Measurements from ENCODE around the gene VPS9D1. TPM values are rescaled to one million over a fixed set of nuclear protein-coding genes. Genes with fewer than 3 reads are reported as not detected.

VPS9D1 gene
- total RNA-seq, 1 donor from 2014 or later: 17.1 TPM

- Mint-ChIP-seq H3K4me3 (no peak overlapping the region), H3K36me3 (peaks cover 11% of the 10 kb centered on the region), H3K27ac (peak overlapping the region; percentile 72), H3K4me1 (no peaks in the 10 kb centered on the region), H3K27me3 (ENCODE audit: low read depth) (no peaks in the 10 kb centered on the region), H3K9me3 (no peaks in the 10 kb centered on the region)
- TF ChIP-seq CTCF (IDR thresholded peaks at IDR 0.05; ENCODE audit: unreplicated experiment): no peak
- no peak for DNase-seq (ENCODE audit: low spot score in 2 of 2, unreplicated experiment in 2 of 2)
Measured at GRCh38 chr16:89742948-89743347, 22.2 kb upstream of the VPS9D1 start.

- Mint-ChIP-seq H3K4me3 (no peak overlapping the region), H3K27me3 (ENCODE audit: low read depth) (no peaks in the 10 kb centered on the region), H3K4me1 (no peaks in the 10 kb centered on the region), H3K27ac (peak overlapping the region; percentile 56), H3K36me3 (peaks cover 12% of the 10 kb centered on the region), H3K9me3 (no peaks in the 10 kb centered on the region)
- no peak for TF ChIP-seq CTCF (IDR thresholded peaks at IDR 0.05; ENCODE audit: unreplicated experiment)
- DNase-seq (ENCODE audit: low spot score in 2 of 2, unreplicated experiment in 2 of 2): no peak
Measured at GRCh38 chr16:89741342-89742014, 20.8 kb upstream of the VPS9D1 start.

DNA sequence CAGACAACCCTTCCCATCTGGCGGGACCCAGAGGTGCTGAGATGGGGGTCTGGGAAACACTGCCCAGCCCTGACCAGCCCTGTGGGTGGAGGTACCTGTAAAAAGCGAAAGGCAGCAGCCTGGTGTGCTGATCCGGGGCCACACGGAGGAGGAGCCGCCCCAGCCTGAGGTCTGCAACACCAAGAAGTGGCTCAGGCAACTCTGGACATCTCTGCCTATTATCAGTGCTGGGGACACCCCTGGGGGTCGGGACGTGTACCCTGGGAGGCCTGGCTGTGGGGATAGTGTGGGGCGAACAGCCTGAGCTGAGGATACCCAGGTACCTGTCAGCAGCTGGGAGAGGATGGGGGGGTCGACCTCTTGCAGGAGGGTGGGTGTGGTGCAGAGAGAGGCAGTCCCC, 18.7 kb upstream of the VPS9D1 start:
- Mint-ChIP-seq H3K36me3 (peaks cover 23% of the 10 kb centered on the region), H3K27ac (no peak overlapping the region), H3K27me3 (ENCODE audit: low read depth) (no peaks in the 10 kb centered on the region), H3K9me3 (no peaks in the 10 kb centered on the region), H3K4me3 (no peak overlapping the region), H3K4me1 (no peaks in the 10 kb centered on the region)
- no peak for DNase-seq (ENCODE audit: low spot score in 2 of 2, unreplicated experiment in 2 of 2)
- TF ChIP-seq CTCF (IDR thresholded peaks at IDR 0.05; ENCODE audit: unreplicated experiment): no peak

GRCh38 chr16:89738538-89739317, 18.0 kb upstream of the VPS9D1 start:
- no peaks in the 10 kb centered on the region for H3K4me1 Mint-ChIP-seq
- DNase-seq (ENCODE audit: low spot score in 2 of 2, unreplicated experiment in 2 of 2): no peak
- H3K4me3 Mint-ChIP-seq: no peak overlapping the region
- TF ChIP-seq CTCF (IDR thresholded peaks at IDR 0.05; ENCODE audit: unreplicated experiment): no peak
- H3K36me3 Mint-ChIP-seq: peaks cover 24% of the 10 kb centered on the region
- H3K27ac Mint-ChIP-seq: no peak overlapping the region
- H3K27me3 Mint-ChIP-seq (ENCODE audit: low read depth): no peaks in the 10 kb centered on the region
- no peaks in the 10 kb centered on the region for H3K9me3 Mint-ChIP-seq

DNA sequence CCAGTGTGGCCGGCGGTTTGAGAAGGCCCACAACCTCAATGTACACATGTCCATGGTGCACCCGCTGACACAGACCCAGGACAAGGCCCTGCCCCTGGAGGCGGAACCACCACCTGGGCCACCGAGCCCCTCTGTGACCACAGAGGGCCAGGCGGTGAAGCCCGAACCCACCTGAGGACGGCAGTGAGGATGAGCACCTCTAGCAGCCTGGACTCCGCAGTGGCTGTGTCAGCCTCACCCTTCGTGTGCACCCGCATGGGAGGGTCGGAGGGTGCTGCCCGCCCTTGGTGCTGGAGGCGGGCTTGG, 17.3 kb upstream of the VPS9D1 start:
- no peaks in the 10 kb centered on the region for H3K27me3 Mint-ChIP-seq (ENCODE audit: low read depth)
- no peaks in the 10 kb centered on the region for H3K4me1 Mint-ChIP-seq
- no peak for TF ChIP-seq CTCF (IDR thresholded peaks at IDR 0.05; ENCODE audit: unreplicated experiment)
- DNase-seq (ENCODE audit: low spot score in 2 of 2, unreplicated experiment in 2 of 2): no peak
- H3K9me3 Mint-ChIP-seq: no peaks in the 10 kb centered on the region
- H3K36me3 Mint-ChIP-seq: peaks cover 25% of the 10 kb centered on the region
- no peak overlapping the region for H3K27ac Mint-ChIP-seq
- H3K4me3 Mint-ChIP-seq: no peak overlapping the region

All from mesothelial cell of epicardium (in vitro differentiated cells).